Sigmoid colon (tissue), 7 donors: ENCODE results near the gene TAF12. TPM values are rescaled to one million over a fixed set of nuclear protein-coding genes. Genes with fewer than 3 reads are reported as not detected.
A peak's percentile ranks its signal among the peaks of the same experiment; 100 is the strongest.
"Not testable (repeated sequence)": the region's sequence is repeated elsewhere in the genome, so short reads cannot be mapped to it uniquely, and the experiment has no call there.

Source experiments
- DNase-seq: peaks from one replicate; pipeline ENCODE4 v3.0.0-alpha.2; 2019
- H3K27ac ChIP-seq, 4 donors: fragments of 200-600 bp; sonication (generic); one replicate each; pipeline ENCODE4 v1.5.1; 2016 to 2019; ENCODE audit warnings: mild to moderate bottlenecking in 1 of 4
- H3K27me3 ChIP-seq, 3 donors: fragments of 200-600 bp; sonication (generic); one replicate each; pipeline ENCODE4 v1.5.1; 2019; ENCODE audit warnings: mild to moderate bottlenecking in 1 of 3
- H3K36me3 ChIP-seq, 4 donors: fragments of 200-600 bp; sonication (generic); one replicate each; pipeline ENCODE4 v1.5.1; 2016 to 2019
- H3K4me1 ChIP-seq, 4 donors: fragments of 200-600 bp; sonication (generic); one replicate each; pipeline ENCODE4 v1.5.1; 2017 to 2019
- H3K4me3 ChIP-seq, 4 donors: fragments of 200-600 bp; sonication (generic); one replicate each; pipeline ENCODE4 v1.5.1; 2017 to 2019; ENCODE audit warnings: mild to moderate bottlenecking in 2 of 4, moderate library complexity in 1 of 4
- H3K9me3 ChIP-seq, 4 donors: fragments of 200-600 bp in 3 of 4; sonication (generic) in 3 of 4; one replicate each; pipeline versions ENCODE4 v1.5.1 to v1.6.1; 2013 to 2019
- CTCF ChIP-seq, 4 experiments: fragments of 450-650 bp in 3 of 4; fragments of 200-600 bp in 1 of 4; IDR thresholded peaks; one replicate each; pipeline ENCODE4 v1.5.1; 2016 to 2019; ENCODE audit warnings: antibody characterized with exemption in 4 of 4, mild to moderate bottlenecking in 3 of 4, moderate library complexity in 2 of 4
- EP300 ChIP-seq, 4 donors: sonication (generic); formaldehyde crosslinking; IDR thresholded peaks; one replicate each; pipeline ENCODE4 v1.6.1; 2017; ENCODE audit warnings: antibody characterized with exemption in 4 of 4
- POLR2A ChIP-seq, 2 donors: fragments of 450-650 bp; IDR thresholded peaks; one replicate each; pipeline ENCODE4 v1.6.1; 2016; ENCODE audit warnings: antibody characterized with exemption in 2 of 2, mild to moderate bottlenecking in 2 of 2, moderate library complexity in 2 of 2
- POLR2AphosphoS5 ChIP-seq, 4 donors: sonication (generic); formaldehyde crosslinking; IDR thresholded peaks; one replicate each; pipeline ENCODE4 v1.6.1; 2017; ENCODE audit warnings: antibody characterized with exemption in 4 of 4
- WGBS, 2 donors: extraction: QIAGEN DNeasy Blood & Tissue Kit; methylation state at CpG; one replicate each; pipeline ENCODE4 v1.1.7; 2013; 5-methylcytosine and 5-hydroxymethylcytosine counted together
- intact Hi-C: fragments of 100-400 bp; cut with DNase I; formaldehyde crosslinking; loops from one replicate; pipeline ENCODE4 v1.15.1; 2023
- polyA plus RNA-seq, 3 donors: library from polyadenylated mRNA; stranded (reverse); fragments of 200-250 nt; gene quantifications; one replicate each; pipeline ENCODE4 v1.2.3, GENCODE V29; 2013
- total RNA-seq, 4 donors: library from RNA; depleted of rRNA; stranded (reverse); fragments of >200 nt; gene quantifications; one replicate each; pipeline ENCODE4 v1.1.0, GENCODE V29; 2016
- donor health status: healthy with polysubstance abuse.
- donor health status: Bipolar disorder and iron deficiency.
- donor health status: healthy.

TAF12 gene
- total and polyA plus RNA-seq, 7 donors, result 16.8 to 27.5 (median 20.4) TPM

GRCh38 chr1:28602536-28603439 is 40.1 kb downstream of the TAF12 start:
- peak overlapping the region in 1 of 4 donors; percentile 41 for H3K27ac ChIP-seq
- no peak overlapping the region for H3K4me3 ChIP-seq
- H3K27me3 ChIP-seq, result no peaks in the 10 kb centered on the region
- DNase-seq, result peak; percentile 75
- 75 to 78% methylated on average over 15 of the region's 15 CpGs for WGBS, 2 donors
- H3K9me3 ChIP-seq, result no peaks in the 10 kb centered on the region
- TF ChIP-seq CTCF (IDR thresholded peaks at IDR 0.05) (peak; percentile 14 to 54 (median 49)), POLR2A (IDR thresholded peaks at IDR 0.05) (no peak)
- H3K4me1 ChIP-seq, result peaks cover 0 to 8% (median 0%) of the 10 kb centered on the region in 4 donors
- intact Hi-C loops, result loop anchor here (1.0 to 10.0 kb wide), 3 partner anchors 84 to 358 kb away; no protein-coding TSS in a partner anchor
- H3K36me3 ChIP-seq, result peaks cover 23 to 48% (median 27%) of the 10 kb centered on the region in 4 donors

- TF ChIP-seq POLR2A (IDR thresholded peaks at IDR 0.05), result no peak
- no peak for TF ChIP-seq CTCF (IDR thresholded peaks at IDR 0.05)
- no peak for TF ChIP-seq EP300 (IDR thresholded peaks at IDR 0.05)
- no peak for TF ChIP-seq POLR2AphosphoS5 (IDR thresholded peaks at IDR 0.05)
- Histone ChIP-seq H3K27ac (peak overlapping the region in 2 of 4 donors; percentile 10 to 41), H3K36me3 (peaks cover 20 to 37% (median 25%) of the 10 kb centered on the region in 4 donors), H3K4me1 (peaks cover 0 to 8% (median 0%) of the 10 kb centered on the region in 4 donors), H3K9me3 (no peaks in the 10 kb centered on the region), H3K27me3 (no peaks in the 10 kb centered on the region), H3K4me3 (no peak overlapping the region)
- intact Hi-C loops, result loop anchor here (5.0 to 10.0 kb wide), 2 partner anchors 239 to 357 kb away; no protein-coding TSS in a partner anchor
- 77 to 83% methylated on average over 3 of the region's 3 CpGs for WGBS, 2 donors
- DNase-seq, result no peak
These were observed 41.2 kb downstream of the TAF12 start for GRCh38 chr1:28601696-28602095.

- H3K27me3 ChIP-seq, H3K9me3 ChIP-seq, H3K27ac ChIP-seq, intact Hi-C loops, H3K36me3 ChIP-seq, DNase-seq, H3K4me3 ChIP-seq: not testable (repeated sequence)
- WGBS, 2 donors, result 95 to 97% methylated on average over 11 of the region's 11 CpGs
- H3K4me1 ChIP-seq, result peaks cover 0 to 13% (median 11%) of the 10 kb centered on the region in 4 donors
These were observed 46.6 kb downstream of the TAF12 start for GRCh38 chr1:28596276-28596675.

- 92 to 94% methylated on average over 10 of the region's 10 CpGs for WGBS, 2 donors
- no peak overlapping the region for H3K27ac ChIP-seq
- H3K4me1 ChIP-seq, result peaks cover 0 to 12% (median 11%) of the 10 kb centered on the region in 4 donors
- H3K27me3 ChIP-seq, result no peaks in the 10 kb centered on the region
- TF ChIP-seq POLR2AphosphoS5 (IDR thresholded peaks at IDR 0.05) (no peak), CTCF (IDR thresholded peaks at IDR 0.05) (no peak)
- no peak for DNase-seq
- no peaks in the 10 kb centered on the region for H3K36me3 ChIP-seq
- no peaks in the 10 kb centered on the region for H3K9me3 ChIP-seq
- H3K4me3 ChIP-seq, result no peak overlapping the region
- intact Hi-C loops, result no loop called here
These were observed 47.3 kb downstream of the TAF12 start for GRCh38 chr1:28595412-28596191.

- H3K9me3 ChIP-seq, H3K4me3 ChIP-seq, H3K27ac ChIP-seq, H3K36me3 ChIP-seq, DNase-seq, intact Hi-C loops, H3K27me3 ChIP-seq: not testable (repeated sequence)
- H3K4me1 ChIP-seq, result peaks cover 0 to 12% (median 11%) of the 10 kb centered on the region in 4 donors
- 89 to 93% methylated on average over 7 of the region's 7 CpGs for WGBS, 2 donors
These were observed 48.0 kb downstream of the TAF12 start for GRCh38 chr1:28594686-28595411.

GRCh38 chr1:28593988-28594356 is 48.9 kb downstream of the TAF12 start:
- DNase-seq, H3K36me3 ChIP-seq, H3K27ac ChIP-seq, intact Hi-C loops, H3K4me3 ChIP-seq, H3K27me3 ChIP-seq, H3K9me3 ChIP-seq: not testable (repeated sequence)
- H3K4me1 ChIP-seq, result peaks cover 0 to 12% (median 11%) of the 10 kb centered on the region in 4 donors
- 91 to 92% methylated on average over 3 of the region's 3 CpGs for WGBS, 2 donors
